Fibroblast of pulmonary artery (primary cell): ENCODE measurements around the gene CFAP73.

ENCODE experiments used
- DNase-seq: peaks from one replicate; pipeline ENCODE4 v3.0.0-alpha.2; 2010; ENCODE audit warnings: low read depth
- H3K4me3 ChIP-seq: replicated peaks from 2 replicates; pipeline ENCODE4 v1.5.1; 2011; ENCODE audit warnings: low read depth, mild to moderate bottlenecking, control low read depth, low read length, moderate library complexity
- CTCF ChIP-seq: IDR thresholded peaks from 2 replicates; pipeline ENCODE4 v1.5.1; 2011; ENCODE audit warnings: mild to moderate bottlenecking, control low read depth, low read length, inconsistent platforms; ENCODE audit errors: missing control alignments

The CFAP73 gene

GRCh38 chr12:113164014-113164413 is 14.5 kb downstream of the CFAP73 start:
- DNase-seq, result no peak
- no peak for TF ChIP-seq CTCF
- H3K4me3 ChIP-seq, result no peak overlapping the region

- TF ChIP-seq CTCF, result no peak
- H3K4me3 ChIP-seq, result no peak overlapping the region
- no peak for DNase-seq
Measured at GRCh38 chr12:113165521-113166450, 16.3 kb downstream of the CFAP73 start.

GRCh38 chr12:113167868-113168267 is 18.3 kb downstream of the CFAP73 start:
- no peak overlapping the region for H3K4me3 ChIP-seq
- no peak for TF ChIP-seq CTCF
- no peak for DNase-seq

GRCh38 chr12:113169697-113170096 is 20.2 kb downstream of the CFAP73 start:
- TF ChIP-seq CTCF, result no peak
- H3K4me3 ChIP-seq, result no peak overlapping the region
- DNase-seq, result no peak

GRCh38 chr12:113170457-113170856 is 20.9 kb downstream of the CFAP73 start:
- no peak overlapping the region for H3K4me3 ChIP-seq
- DNase-seq, result no peak
- no peak for TF ChIP-seq CTCF

GRCh38 chr12:113170926-113171325 is 21.4 kb downstream of the CFAP73 start:
- DNase-seq, result no peak
- no peak overlapping the region for H3K4me3 ChIP-seq
- TF ChIP-seq CTCF, result no peak

GRCh38 chr12:113171543-113171942 is 22.0 kb downstream of the CFAP73 start:
- no peak overlapping the region for H3K4me3 ChIP-seq
- no peak for DNase-seq
- no peak for TF ChIP-seq CTCF
